Erythroblast (primary cell): Measurements from ENCODE around the gene SNX30.

Experiments
- GATA1 ChIP-seq: IDR thresholded peaks from 2 replicates; pipeline ENCODE4 v1.6.1; 2011; ENCODE audit warnings: low read depth, mild to moderate bottlenecking, control low read depth, low read length, moderate library complexity
- POLR2A ChIP-seq: IDR thresholded peaks from 2 replicates; pipeline ENCODE4 v1.6.1; 2011; ENCODE audit warnings: mild to moderate bottlenecking, low read length

- no peak for TF ChIP-seq POLR2A
- no peak for TF ChIP-seq GATA1
Measured at GRCh38 chr9:112852741-112853504, 102.4 kb downstream of the SNX30 start.
